Upper lobe of right lung (tissue), 1 donor: Measurements from ENCODE around the gene IGDCC3. TPM values are rescaled to one million over a fixed set of nuclear protein-coding genes. Genes with fewer than 3 reads are reported as not detected.

ENCODE experiments used
- ATAC-seq: fragments of 200-7000 bp; cut with Tn5 transposase; one replicate; pipeline ENCODE4 v1.9.1; 2020; ENCODE audit warnings: mild to moderate bottlenecking, moderate library complexity
- DNase-seq: peaks from one replicate; pipeline ENCODE4 v3.0.0-alpha.2; 2020
- H3K27ac ChIP-seq: fragments of 200-600 bp; one replicate; pipeline ENCODE4 v1.8.0; 2022
- H3K27me3 ChIP-seq: fragments of 200-600 bp; one replicate; pipeline ENCODE4 v1.8.0; 2022; ENCODE audit warnings: mild to moderate bottlenecking
- H3K36me3 ChIP-seq: fragments of 200-600 bp; one replicate; pipeline ENCODE4 v1.8.0; 2022
- H3K4me1 ChIP-seq: fragments of 200-600 bp; one replicate; pipeline ENCODE4 v1.8.0; 2022
- H3K4me3 ChIP-seq: fragments of 200-600 bp; one replicate; pipeline ENCODE4 v1.8.0; 2022; ENCODE audit warnings: mild to moderate bottlenecking
- H3K9me3 ChIP-seq: fragments of 200-600 bp; one replicate; pipeline ENCODE4 v1.8.0; 2022
- intact Hi-C: fragments of 100-400 bp; cut with DNase I; formaldehyde crosslinking; loops from one replicate; pipeline ENCODE4 v1.11.0; 2022
- total RNA-seq: library from RNA; stranded (reverse); fragmentation: NEBNext Ultra II Directional; extraction: Animal tissue kit (Norgen Biotek cat#: 25700); gene quantifications from one replicate; pipeline ENCODE4 v1.2.1, GENCODE V29; 2021
- TF ChIP-seq, protein P1 (sequence below): fragments of 200-600 bp; IDR thresholded peaks from one replicate; pipeline ENCODE4 v1.8.0; 2022; ENCODE audit warnings: antibody characterized with exemption
- donor health status: DM: no; HTN: yes; CAD: no; lungs with severe emphysema.

IGDCC3 gene
- total RNA-seq, 1 donor from 2014 or later: not detected

DNA sequence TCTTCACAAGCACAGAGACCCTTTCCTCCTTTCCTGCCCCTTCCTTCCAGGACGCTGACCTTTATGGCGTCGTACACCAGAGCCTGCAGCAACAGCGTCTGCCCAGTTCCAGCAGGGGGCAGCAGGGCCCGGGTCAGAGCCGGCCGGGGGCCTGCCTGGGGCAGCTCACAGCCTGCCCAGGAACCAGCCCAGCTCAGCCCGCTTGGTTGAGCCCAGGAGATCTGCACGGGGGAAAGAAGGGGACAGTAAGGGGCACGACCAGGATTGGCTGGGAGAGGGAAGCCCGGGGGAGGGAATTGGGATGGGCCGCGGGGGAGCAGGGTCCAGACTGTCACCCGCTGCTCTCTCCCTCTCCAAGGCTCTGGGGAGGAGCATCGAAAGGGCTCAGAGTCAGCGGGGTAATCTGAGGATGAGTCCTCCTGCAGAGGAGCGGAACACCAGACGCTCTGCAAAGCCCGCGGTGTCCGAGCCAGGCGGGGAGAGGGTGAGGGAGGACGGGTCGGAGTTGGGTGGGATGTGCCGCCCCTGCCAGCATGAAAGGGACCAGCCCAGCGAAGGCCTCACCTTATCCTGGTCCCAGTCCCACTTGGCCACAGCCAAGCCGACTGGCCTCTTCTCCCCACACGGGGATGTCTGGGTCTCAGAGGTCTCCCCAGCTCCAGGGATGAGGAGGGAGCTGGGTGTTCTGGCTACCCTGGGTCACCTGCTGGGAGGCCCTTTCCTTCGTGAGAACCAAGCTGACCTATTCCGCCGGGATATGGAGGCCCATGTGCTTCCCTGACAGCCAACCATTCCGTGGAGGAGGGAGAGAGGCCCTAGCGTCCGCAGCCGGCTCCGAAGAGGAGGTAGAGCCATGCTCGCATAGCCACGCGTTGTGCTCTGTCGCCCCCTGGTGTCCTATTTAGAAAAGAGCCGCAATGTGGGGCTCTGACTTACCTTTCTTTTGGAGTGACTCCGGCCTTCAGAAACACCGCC lies 7.4 kb upstream of the IGDCC3 start:
- no peaks in the 10 kb centered on the region for H3K4me1 ChIP-seq
- intact Hi-C loops: loop anchor here (5.0 kb wide), 1 partner anchor 63 kb away; no protein-coding TSS in a partner anchor
- ATAC-seq (peak; percentile 95), DNase-seq (peak; percentile 88)
- H3K9me3 ChIP-seq: no peaks in the 10 kb centered on the region
- TF ChIP-seq, protein P1, sequence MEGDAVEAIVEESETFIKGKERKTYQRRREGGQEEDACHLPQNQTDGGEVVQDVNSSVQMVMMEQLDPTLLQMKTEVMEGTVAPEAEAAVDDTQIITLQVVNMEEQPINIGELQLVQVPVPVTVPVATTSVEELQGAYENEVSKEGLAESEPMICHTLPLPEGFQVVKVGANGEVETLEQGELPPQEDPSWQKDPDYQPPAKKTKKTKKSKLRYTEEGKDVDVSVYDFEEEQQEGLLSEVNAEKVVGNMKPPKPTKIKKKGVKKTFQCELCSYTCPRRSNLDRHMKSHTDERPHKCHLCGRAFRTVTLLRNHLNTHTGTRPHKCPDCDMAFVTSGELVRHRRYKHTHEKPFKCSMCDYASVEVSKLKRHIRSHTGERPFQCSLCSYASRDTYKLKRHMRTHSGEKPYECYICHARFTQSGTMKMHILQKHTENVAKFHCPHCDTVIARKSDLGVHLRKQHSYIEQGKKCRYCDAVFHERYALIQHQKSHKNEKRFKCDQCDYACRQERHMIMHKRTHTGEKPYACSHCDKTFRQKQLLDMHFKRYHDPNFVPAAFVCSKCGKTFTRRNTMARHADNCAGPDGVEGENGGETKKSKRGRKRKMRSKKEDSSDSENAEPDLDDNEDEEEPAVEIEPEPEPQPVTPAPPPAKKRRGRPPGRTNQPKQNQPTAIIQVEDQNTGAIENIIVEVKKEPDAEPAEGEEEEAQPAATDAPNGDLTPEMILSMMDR: peak; percentile 81
- no peak overlapping the region for H3K27ac ChIP-seq
- peaks cover 13% of the 10 kb centered on the region for H3K27me3 ChIP-seq
- H3K36me3 ChIP-seq: no peaks in the 10 kb centered on the region
- H3K4me3 ChIP-seq: peak overlapping the region; percentile 27

DNA sequence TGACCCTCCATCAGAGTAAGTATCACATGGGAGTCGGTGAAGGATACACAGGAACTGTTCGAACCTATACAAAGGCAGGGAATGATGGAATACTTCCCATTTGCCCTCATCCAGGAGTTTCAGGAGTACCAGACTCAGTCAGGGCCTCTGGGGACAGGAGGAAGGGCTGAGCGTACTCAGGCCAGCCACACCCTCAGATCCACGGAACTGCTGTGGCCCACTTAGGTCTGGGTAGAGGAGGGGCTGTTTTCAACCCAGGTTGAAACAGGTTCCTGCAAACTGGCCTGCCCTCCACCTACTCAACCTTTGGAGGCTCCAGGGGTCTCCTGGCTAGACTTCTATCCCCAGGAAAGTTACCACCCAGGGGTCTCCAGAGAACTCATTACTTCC lies 6.7 kb upstream of the IGDCC3 start:
- Histone ChIP-seq H3K4me1 (no peaks in the 10 kb centered on the region), H3K27ac (no peak overlapping the region), H3K36me3 (no peaks in the 10 kb centered on the region), H3K4me3 (peak overlapping the region; percentile 27), H3K9me3 (no peaks in the 10 kb centered on the region), H3K27me3 (peaks cover 17% of the 10 kb centered on the region)
- no peak for DNase-seq
- ATAC-seq: no peak
- TF ChIP-seq, protein P1: no peak
- intact Hi-C loops: loop anchor here (5.0 kb wide), 1 partner anchor 62 kb away; no protein-coding TSS in a partner anchor

DNA sequence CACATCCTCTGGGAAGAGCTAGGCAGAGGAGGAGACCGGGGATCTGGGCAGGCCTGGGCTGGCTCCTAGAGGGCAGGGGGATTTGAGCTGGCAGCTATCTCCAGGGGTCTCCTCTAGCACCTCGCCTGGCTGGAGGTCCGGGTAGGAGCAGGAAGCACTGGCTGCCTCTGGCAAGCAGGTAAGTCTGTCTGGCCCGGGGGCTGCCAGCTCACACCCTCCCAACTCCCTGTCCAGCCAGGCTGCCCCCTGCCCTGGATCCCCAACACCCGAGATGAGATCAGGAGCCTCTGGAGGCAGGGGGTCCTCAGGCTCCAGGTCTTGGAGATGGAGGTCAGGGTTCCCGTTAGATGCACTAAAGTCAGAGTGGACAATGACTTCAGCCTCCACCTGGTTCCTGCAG lies 6.2 kb upstream of the IGDCC3 start:
- H3K27me3 ChIP-seq: peaks cover 22% of the 10 kb centered on the region
- DNase-seq (no peak), ATAC-seq (no peak)
- no peaks in the 10 kb centered on the region for H3K4me1 ChIP-seq
- no peaks in the 10 kb centered on the region for H3K36me3 ChIP-seq
- TF ChIP-seq, protein P1: no peak
- no peak overlapping the region for H3K27ac ChIP-seq
- H3K9me3 ChIP-seq: no peaks in the 10 kb centered on the region
- no peak overlapping the region for H3K4me3 ChIP-seq
- intact Hi-C loops: loop anchor here (5.0 kb wide), 1 partner anchor 62 kb away; no protein-coding TSS in a partner anchor

DNA sequence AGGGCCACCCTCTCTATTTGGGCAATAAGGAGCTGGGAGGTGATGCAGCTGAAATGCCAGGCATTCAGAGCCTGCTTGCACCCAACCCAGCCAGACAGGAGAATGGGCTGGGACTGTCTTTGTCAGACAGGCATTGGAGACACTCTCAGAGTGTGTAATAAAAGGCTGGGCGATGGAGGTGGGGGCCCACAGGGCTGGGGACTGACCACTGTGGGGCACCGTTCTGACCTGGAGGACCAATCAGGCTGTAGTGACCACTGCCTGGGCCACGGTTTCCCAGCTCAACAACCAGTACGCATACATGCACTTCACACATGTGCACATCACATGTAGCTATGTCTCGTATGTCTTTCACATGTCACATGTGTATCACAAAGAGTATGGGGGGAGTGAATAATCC lies 5.7 kb upstream of the IGDCC3 start:
- TF ChIP-seq, protein P1: no peak
- intact Hi-C loops: loop anchor here (5.0 kb wide), 1 partner anchor 61 kb away; no protein-coding TSS in a partner anchor
- no peak for DNase-seq

GRCh38 chr15:65382921-65383320 lies 5.1 kb upstream of the IGDCC3 start:
- Histone ChIP-seq H3K36me3 (no peaks in the 10 kb centered on the region), H3K4me1 (no peaks in the 10 kb centered on the region), H3K9me3 (no peaks in the 10 kb centered on the region), H3K27me3 (peaks cover 33% of the 10 kb centered on the region), H3K27ac (no peak overlapping the region), H3K4me3 (no peak overlapping the region)
- intact Hi-C loops: loop anchor here (5.0 kb wide), 1 partner anchor 61 kb away; no protein-coding TSS in a partner anchor
- TF ChIP-seq, protein P1: no peak
- ATAC-seq: no peak
- no peak for DNase-seq

More for the DNA sequence above, 5.7 kb upstream of the IGDCC3 start:
- Histone ChIP-seq H3K27me3 (peaks cover 28% of the 10 kb centered on the region), H3K4me3 (no peak overlapping the region), H3K4me1 (no peaks in the 10 kb centered on the region), H3K27ac (no peak overlapping the region), H3K36me3 (no peaks in the 10 kb centered on the region), H3K9me3 (no peaks in the 10 kb centered on the region)
- no peak for ATAC-seq
